Trophoblast cell (in vitro differentiated cells and primary cell): ENCODE results near the gene SNX19.
A peak's percentile ranks its signal among the peaks of the same experiment; 100 is the strongest.
"Not testable (repeated sequence)": the region's sequence is repeated elsewhere in the genome, so short reads cannot be mapped to it uniquely, and the experiment has no call there.

Experiments
- DNase-seq, 2 donors: peaks; one replicate each; pipeline ENCODE4 v3.0.0-alpha.2; 2016
- H2AFZ ChIP-seq: 2 replicates; pipeline ENCODE4 v1.6.1; 2013; ENCODE audit warnings: low read length, moderate library complexity, mild to moderate bottlenecking; ENCODE audit not compliant: insufficient read depth, poor library complexity
- H2AK5ac ChIP-seq: 2 replicates; pipeline ENCODE4 v1.6.1; 2013; ENCODE audit warnings: mild to moderate bottlenecking, low read length
- H2BK120ac ChIP-seq: 2 replicates; pipeline ENCODE4 v1.6.1; 2013; ENCODE audit warnings: low read length, mild to moderate bottlenecking, moderate library complexity; ENCODE audit not compliant: insufficient read depth, poor library complexity
- H2BK12ac ChIP-seq: 2 replicates; pipeline ENCODE4 v1.6.1; 2013; ENCODE audit warnings: mild to moderate bottlenecking, low read length, moderate library complexity
- H2BK5ac ChIP-seq: 2 replicates; pipeline ENCODE4 v1.6.1; 2013; ENCODE audit warnings: low read length, low read depth, moderate library complexity, mild to moderate bottlenecking; ENCODE audit not compliant: poor library complexity
- H3K14ac ChIP-seq: 2 replicates; pipeline ENCODE4 v1.6.1; 2013; ENCODE audit warnings: mild to moderate bottlenecking, low read length
- H3K18ac ChIP-seq: 2 replicates; pipeline ENCODE4 v1.6.1; 2013; ENCODE audit warnings: mild to moderate bottlenecking, low read length
- H3K23ac ChIP-seq: 2 replicates; pipeline ENCODE4 v1.6.1; 2013; ENCODE audit warnings: low read length
- H3K27ac ChIP-seq: 2 replicates; pipeline ENCODE4 v1.5.1; 2013; ENCODE audit warnings: low read depth, mild to moderate bottlenecking, inconsistent platforms, low read length, moderate library complexity
- H3K27me3 ChIP-seq: 2 replicates; pipeline ENCODE4 v1.6.1; 2013; ENCODE audit warnings: inconsistent platforms, mild to moderate bottlenecking, low read length, moderate library complexity; ENCODE audit not compliant: insufficient read depth
- H3K36me3 ChIP-seq, 2 experiments: 1 replicate in 1 of 2; 2 replicates in 1 of 2; pipeline ENCODE4 v1.6.1; 2013; ENCODE audit warnings: low read length in 2 of 2, mild to moderate bottlenecking in 2 of 2, moderate library complexity in 1 of 2; ENCODE audit not compliant: insufficient read depth in 2 of 2, control insufficient read depth in 1 of 2
- H3K4ac ChIP-seq: 2 replicates; pipeline ENCODE4 v1.6.1; 2013; ENCODE audit warnings: low read depth, mild to moderate bottlenecking, low read length, moderate library complexity
- H3K4me1 ChIP-seq, 2 experiments: 1 replicate in 1 of 2; 2 replicates in 1 of 2; pipeline ENCODE4 v1.6.1; 2013; ENCODE audit warnings: low read length in 2 of 2, mild to moderate bottlenecking in 2 of 2, moderate library complexity in 1 of 2; ENCODE audit not compliant: insufficient read depth in 2 of 2, control insufficient read depth in 1 of 2
- H3K4me2 ChIP-seq: 2 replicates; pipeline ENCODE4 v1.6.1; 2013; ENCODE audit warnings: inconsistent platforms, mild to moderate bottlenecking, low read length, moderate library complexity
- H3K4me3 ChIP-seq: 2 replicates; pipeline ENCODE4 v1.5.1; 2013; ENCODE audit warnings: mild to moderate bottlenecking, low read depth, low read length, inconsistent platforms
- H3K79me1 ChIP-seq: one replicate; pipeline ENCODE4 v1.6.1; 2013; ENCODE audit warnings: low read length
- H3K79me2 ChIP-seq: 2 replicates; pipeline ENCODE4 v1.6.1; 2013; ENCODE audit warnings: low read length, mild to moderate bottlenecking; ENCODE audit not compliant: control insufficient read depth, insufficient read depth, poor library complexity
- H3K9ac ChIP-seq: 2 replicates; pipeline ENCODE4 v1.6.1; 2013; ENCODE audit warnings: mild to moderate bottlenecking, low read length
- H3K9me3 ChIP-seq: 2 replicates; pipeline ENCODE4 v1.6.1; 2013; ENCODE audit warnings: low read depth, mild to moderate bottlenecking, control low read depth, inconsistent platforms, low read length; ENCODE audit not compliant: insufficient read depth
- H4K12ac ChIP-seq: 2 replicates; pipeline ENCODE4 v1.6.1; 2013; ENCODE audit warnings: low read depth, mild to moderate bottlenecking, low read length, moderate library complexity
- H4K8ac ChIP-seq: 2 replicates; pipeline ENCODE4 v1.6.1; 2013; ENCODE audit warnings: low read depth, mild to moderate bottlenecking, low read length, moderate library complexity
- H4K91ac ChIP-seq: one replicate; pipeline ENCODE4 v1.6.1; 2013; ENCODE audit warnings: low read depth, mild to moderate bottlenecking, low read length, moderate library complexity
- WGBS: extraction: QIAGEN DNeasy Blood & Tissue Kit; methylation state at CpG from one replicate; pipeline ENCODE4 v1.1.7; 2013; ENCODE audit warnings: missing lambda C conversion rate; ENCODE audit not compliant: insufficient read length, insufficient coverage; ENCODE audit errors: extremely low coverage; 5-methylcytosine and 5-hydroxymethylcytosine counted together

The SNX19 gene

DNA sequence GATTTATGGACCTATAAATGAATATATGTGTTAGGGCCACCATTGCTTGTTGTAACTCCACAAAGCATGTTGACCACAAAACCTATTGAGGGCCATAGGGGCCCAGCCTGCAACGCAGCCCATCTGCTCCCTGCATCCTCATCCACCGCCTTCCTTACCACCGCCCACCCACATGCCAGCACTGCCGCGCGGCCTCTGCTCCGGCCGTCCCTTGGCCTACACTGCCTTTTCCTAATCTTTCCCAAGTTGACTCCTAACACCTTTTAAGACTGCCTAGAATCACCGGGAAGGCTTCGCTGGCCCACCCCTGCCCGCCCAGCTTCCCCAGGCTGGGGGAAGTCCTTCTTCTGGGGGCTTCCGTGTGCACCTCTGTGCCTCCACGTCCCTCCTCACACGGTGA is 55.0 kb downstream of the SNX19 start:
- Histone ChIP-seq H3K27ac (no peak overlapping the region), H2BK120ac (no peak overlapping the region), H3K4me2 (no peak overlapping the region), H2AFZ (no peak overlapping the region), H3K79me2 (no peaks in the 10 kb centered on the region), H2AK5ac (no peak overlapping the region), H2BK12ac (no peak overlapping the region), H4K12ac (no peak overlapping the region), H3K23ac (no peak overlapping the region), H3K79me1 (no peaks in the 10 kb centered on the region), H3K9ac (no peak overlapping the region), H3K14ac (no peak overlapping the region), H3K4ac (no peak overlapping the region), H3K18ac (no peak overlapping the region), H3K4me1 (no peaks in the 10 kb centered on the region), H3K36me3 (no peaks in the 10 kb centered on the region), H2BK5ac (no peak overlapping the region), H4K8ac (no peak overlapping the region), H3K9me3 (no peaks in the 10 kb centered on the region), H4K91ac (no peak overlapping the region), H3K27me3 (no peaks in the 10 kb centered on the region), H3K4me3 (no peak overlapping the region)
- DNase-seq, result no peak
- WGBS, result no CpG with 5 or more reads among the region's 14 CpGs

DNA sequence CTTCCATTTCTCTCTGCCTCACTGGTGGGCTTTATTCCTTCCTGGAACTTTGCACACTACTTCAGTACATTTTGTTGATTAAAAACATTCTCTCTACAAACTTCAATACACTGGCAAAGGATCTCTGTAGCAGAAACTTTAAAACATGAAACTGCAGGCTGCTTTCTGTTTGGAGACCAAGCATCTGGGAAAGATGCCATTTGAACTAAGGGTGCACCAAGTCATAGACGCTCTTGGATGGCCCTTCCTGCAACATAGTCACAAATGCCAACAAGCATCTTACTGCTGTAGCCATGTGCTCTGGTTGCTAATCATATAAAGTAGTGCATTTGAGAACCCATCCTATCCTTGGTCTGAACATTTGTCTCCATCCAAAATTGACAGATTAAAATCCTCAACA is 56.4 kb downstream of the SNX19 start:
- H3K9ac ChIP-seq, result no peak overlapping the region
- no peaks in the 10 kb centered on the region for H3K79me1 ChIP-seq

DNA sequence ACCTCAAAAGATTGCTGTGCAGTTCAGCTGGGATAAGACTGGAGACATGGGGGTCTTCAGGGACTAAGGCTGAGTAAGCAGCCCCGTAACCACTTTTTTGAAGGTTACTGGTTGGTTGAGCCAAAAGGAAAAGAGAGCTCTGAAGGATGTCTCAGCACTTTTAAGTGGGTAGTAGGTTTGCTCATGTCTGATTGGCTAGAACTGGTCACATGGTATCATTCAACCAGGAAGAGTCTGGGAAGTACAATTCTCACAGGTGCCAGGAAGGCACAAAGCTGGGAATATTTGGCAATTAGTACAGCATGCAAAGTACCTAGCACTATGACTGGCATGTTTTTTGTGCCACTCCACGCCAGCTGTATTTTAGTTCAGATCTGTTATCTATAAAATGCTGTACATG is 58.1 kb downstream of the SNX19 start:
- no peaks in the 10 kb centered on the region for H3K9me3 ChIP-seq
- H3K4ac ChIP-seq, result no peak overlapping the region

More for the DNA sequence above, 56.4 kb downstream of the SNX19 start:
- Histone ChIP-seq H3K18ac (no peak overlapping the region), H3K4ac (no peak overlapping the region), H2BK120ac (no peak overlapping the region), H3K27ac (no peak overlapping the region), H2AFZ (no peak overlapping the region), H4K8ac (no peak overlapping the region), H3K27me3 (no peaks in the 10 kb centered on the region), H2BK12ac (no peak overlapping the region), H3K4me2 (no peak overlapping the region), H3K14ac (no peak overlapping the region), H2BK5ac (no peak overlapping the region), H4K91ac (no peak overlapping the region), H3K9me3 (no peaks in the 10 kb centered on the region), H3K36me3 (no peaks in the 10 kb centered on the region), H3K23ac (no peak overlapping the region), H3K4me3 (no peak overlapping the region), H2AK5ac (no peak overlapping the region), H3K4me1 (no peaks in the 10 kb centered on the region), H3K79me2 (no peaks in the 10 kb centered on the region), H4K12ac (no peak overlapping the region)
- WGBS, result no CpG with 5 or more reads among the region's 1 CpG
- no peak for DNase-seq

DNA sequence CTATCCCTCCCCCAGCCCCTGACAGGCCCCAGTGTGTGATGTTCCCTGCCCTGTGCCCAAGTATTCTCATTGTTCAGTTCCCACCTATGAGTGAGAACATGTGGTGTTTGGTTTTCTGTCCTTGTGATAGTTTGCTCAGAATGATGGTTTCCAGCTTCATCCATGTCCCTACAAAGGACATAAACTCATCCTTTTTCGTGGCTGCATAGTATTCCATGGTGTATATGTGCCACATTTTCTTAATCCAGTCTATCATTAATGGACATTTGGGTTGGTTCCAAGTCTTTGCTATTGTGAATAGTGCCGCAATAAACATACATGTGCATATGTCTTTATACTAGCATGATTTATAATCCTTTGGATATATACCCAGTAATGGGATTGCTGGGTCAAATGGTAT is 60.6 kb downstream of the SNX19 start:
- H3K4me1 ChIP-seq, H3K14ac ChIP-seq, H3K18ac ChIP-seq, H3K23ac ChIP-seq, H3K27me3 ChIP-seq, H3K27ac ChIP-seq, H3K9me3 ChIP-seq, H4K91ac ChIP-seq, H3K4me3 ChIP-seq, H3K79me1 ChIP-seq, H2BK12ac ChIP-seq, H2AK5ac ChIP-seq, H2BK120ac ChIP-seq, H3K79me2 ChIP-seq, H3K4me2 ChIP-seq, DNase-seq, H4K8ac ChIP-seq, H3K9ac ChIP-seq, H4K12ac ChIP-seq, H3K36me3 ChIP-seq, H2AFZ ChIP-seq, H2BK5ac ChIP-seq, H3K4ac ChIP-seq: not testable (repeated sequence)
- WGBS, result no CpG with 5 or more reads among the region's 2 CpGs

More for the DNA sequence above, 58.1 kb downstream of the SNX19 start:
- Histone ChIP-seq H3K9ac (no peak overlapping the region), H4K12ac (no peak overlapping the region), H3K79me2 (no peaks in the 10 kb centered on the region), H2AFZ (no peak overlapping the region), H3K14ac (no peak overlapping the region), H3K18ac (no peak overlapping the region), H3K4me1 (no peaks in the 10 kb centered on the region), H2BK120ac (no peak overlapping the region), H3K36me3 (no peaks in the 10 kb centered on the region), H3K27ac (no peak overlapping the region), H3K79me1 (no peaks in the 10 kb centered on the region), H4K91ac (no peak overlapping the region), H3K4me2 (no peak overlapping the region), H3K23ac (no peak overlapping the region), H3K27me3 (no peaks in the 10 kb centered on the region), H2BK12ac (no peak overlapping the region), H4K8ac (no peak overlapping the region), H2AK5ac (no peak overlapping the region), H3K4me3 (no peak overlapping the region), H2BK5ac (no peak overlapping the region)
- DNase-seq, result peak in 1 of 2 donors; percentile 21
- no CpG with 5 or more reads among the region's 2 CpGs for WGBS
